HFF-Myc (cell line): ENCODE data around the gene TAS1R1.
A peak's percentile ranks its signal among the peaks of the same experiment; 100 is the strongest.

Experiments
- DNase-seq: peaks from one replicate; pipeline ENCODE4 v3.0.0-alpha.2; 2011; ENCODE audit warnings: low read depth; ENCODE audit errors: extremely low read depth
- H3K4me3 ChIP-seq: replicated peaks from 2 replicates; pipeline ENCODE4 v1.5.1; 2011; ENCODE audit warnings: low read depth, mild to moderate bottlenecking, control low read depth, low read length
- TF ChIP-seq, protein P1 (sequence below): IDR thresholded peaks from 2 replicates; pipeline ENCODE4 v1.5.1; 2012; ENCODE audit warnings: mild to moderate bottlenecking, low read depth, low read length, control low read depth; ENCODE audit errors: missing control alignments

The TAS1R1 gene

DNA sequence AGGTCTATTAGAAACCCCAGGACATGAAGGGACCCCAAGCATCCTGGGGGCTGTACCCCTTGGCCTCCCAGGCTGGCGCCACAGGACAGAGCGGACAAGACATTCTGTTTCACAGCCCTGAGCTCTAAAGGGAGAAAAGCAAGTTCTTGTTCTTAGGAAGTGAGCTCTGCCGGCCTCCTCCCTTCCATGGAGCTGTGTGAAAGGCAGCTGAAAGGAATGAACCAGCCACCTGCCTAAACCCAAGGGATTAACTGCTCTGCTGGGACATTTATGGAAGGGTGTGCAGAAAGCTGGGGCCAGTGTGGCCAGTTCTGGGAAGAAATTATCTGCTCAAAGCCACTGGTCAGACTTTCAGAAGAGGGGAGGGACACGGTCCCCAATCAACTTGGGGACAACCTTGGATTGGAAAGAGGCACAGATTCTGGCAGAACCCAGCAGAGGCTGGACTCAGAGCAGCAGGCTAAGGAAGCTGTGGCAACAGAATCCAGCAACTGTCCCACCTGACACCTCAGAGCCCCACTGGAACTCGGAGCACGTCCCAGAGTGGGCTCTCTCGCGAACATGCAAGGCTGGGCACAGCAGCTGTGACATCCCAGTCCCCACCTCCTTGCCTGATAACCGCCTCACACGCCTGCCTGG is 45.4 kb downstream of the TAS1R1 start:
- no peak for DNase-seq
- TF ChIP-seq, protein P1, sequence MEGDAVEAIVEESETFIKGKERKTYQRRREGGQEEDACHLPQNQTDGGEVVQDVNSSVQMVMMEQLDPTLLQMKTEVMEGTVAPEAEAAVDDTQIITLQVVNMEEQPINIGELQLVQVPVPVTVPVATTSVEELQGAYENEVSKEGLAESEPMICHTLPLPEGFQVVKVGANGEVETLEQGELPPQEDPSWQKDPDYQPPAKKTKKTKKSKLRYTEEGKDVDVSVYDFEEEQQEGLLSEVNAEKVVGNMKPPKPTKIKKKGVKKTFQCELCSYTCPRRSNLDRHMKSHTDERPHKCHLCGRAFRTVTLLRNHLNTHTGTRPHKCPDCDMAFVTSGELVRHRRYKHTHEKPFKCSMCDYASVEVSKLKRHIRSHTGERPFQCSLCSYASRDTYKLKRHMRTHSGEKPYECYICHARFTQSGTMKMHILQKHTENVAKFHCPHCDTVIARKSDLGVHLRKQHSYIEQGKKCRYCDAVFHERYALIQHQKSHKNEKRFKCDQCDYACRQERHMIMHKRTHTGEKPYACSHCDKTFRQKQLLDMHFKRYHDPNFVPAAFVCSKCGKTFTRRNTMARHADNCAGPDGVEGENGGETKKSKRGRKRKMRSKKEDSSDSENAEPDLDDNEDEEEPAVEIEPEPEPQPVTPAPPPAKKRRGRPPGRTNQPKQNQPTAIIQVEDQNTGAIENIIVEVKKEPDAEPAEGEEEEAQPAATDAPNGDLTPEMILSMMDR: no peak
- H3K4me3 ChIP-seq: peak overlapping the region; percentile 100

DNA sequence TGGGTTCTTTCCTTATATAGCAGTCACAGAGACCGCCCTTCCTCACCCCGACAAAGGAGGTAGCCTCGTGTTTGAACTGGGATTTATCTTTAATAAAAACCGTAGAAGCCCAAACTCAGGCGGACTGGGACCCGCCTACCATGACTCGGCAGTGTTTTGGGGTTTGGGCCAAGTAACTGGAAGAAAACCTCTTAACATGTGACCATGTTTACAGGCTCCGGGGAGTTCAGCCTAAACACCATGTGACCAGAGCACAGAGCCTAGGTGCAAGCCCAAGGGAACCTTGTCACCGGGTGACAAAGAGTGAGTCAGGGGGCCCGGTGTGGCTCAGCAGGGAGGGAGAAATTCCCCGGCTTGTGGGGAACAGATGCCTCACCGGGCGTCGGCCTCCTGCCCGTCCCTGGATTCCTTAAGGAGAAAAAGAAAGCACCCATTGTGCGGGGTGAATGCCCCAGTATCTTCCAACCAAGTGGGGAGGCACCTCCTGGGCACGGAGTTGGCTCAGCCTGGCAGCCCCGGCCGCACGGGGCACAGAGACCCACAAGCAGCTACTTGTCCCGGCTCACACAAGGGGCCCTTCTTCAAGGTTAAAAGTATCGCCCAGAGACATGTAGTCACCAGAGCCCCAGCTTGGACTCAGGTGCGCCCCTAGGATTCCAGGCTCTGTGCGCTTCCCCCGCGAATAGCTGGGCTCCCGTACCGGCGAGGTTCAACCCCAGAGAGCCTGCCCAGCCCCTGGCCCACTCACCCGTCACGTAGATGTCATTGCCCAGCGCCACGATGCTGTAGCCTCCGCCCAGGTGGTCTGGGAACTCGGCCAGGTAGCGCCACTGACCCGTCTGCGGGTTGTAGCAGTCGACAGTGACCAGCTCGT is 46.2 kb downstream of the TAS1R1 start:
- DNase-seq: peak; percentile 80
- TF ChIP-seq, protein P1: no peak
- H3K4me3 ChIP-seq: peak overlapping the region; percentile 100

DNA sequence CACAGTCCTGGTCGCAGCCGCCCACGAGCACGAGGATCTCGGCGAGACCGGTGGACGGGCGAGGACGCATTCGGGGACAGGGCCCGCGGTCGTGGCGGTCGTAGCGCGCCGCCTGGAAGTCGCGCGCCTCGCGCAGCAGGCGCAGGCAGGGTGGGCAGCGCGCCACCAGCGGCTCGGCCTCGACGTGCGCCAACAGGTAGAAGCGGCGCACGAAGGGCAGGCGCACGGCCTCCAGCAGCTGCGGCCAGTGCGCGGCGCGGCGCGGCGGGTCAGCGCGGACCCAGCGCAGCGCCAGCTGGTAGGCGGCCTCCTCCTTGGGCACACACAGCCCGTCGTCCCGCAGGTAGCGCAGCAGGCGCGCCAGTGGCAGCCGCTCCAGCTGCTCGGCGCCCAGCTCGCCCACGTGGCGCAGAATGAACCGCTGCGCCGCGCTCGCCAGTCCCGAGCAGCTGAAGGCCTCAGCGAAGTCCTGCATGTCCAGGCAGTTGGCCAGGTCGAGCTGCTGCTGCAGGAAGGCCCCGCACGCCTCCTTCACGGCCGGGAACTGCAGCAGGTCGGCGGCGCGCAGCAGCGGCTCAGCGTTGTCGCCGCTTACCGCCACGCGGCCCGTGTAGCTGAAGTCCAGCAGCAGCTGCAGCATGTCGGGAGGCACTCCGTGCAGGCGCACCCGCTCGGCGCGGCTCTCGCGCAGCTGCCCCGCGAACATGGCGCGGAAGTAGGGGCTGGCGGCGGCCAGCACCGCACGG is 47.0 kb downstream of the TAS1R1 start:
- TF ChIP-seq, protein P1: no peak
- H3K4me3 ChIP-seq: peak overlapping the region; percentile 100
- DNase-seq: no peak

DNA sequence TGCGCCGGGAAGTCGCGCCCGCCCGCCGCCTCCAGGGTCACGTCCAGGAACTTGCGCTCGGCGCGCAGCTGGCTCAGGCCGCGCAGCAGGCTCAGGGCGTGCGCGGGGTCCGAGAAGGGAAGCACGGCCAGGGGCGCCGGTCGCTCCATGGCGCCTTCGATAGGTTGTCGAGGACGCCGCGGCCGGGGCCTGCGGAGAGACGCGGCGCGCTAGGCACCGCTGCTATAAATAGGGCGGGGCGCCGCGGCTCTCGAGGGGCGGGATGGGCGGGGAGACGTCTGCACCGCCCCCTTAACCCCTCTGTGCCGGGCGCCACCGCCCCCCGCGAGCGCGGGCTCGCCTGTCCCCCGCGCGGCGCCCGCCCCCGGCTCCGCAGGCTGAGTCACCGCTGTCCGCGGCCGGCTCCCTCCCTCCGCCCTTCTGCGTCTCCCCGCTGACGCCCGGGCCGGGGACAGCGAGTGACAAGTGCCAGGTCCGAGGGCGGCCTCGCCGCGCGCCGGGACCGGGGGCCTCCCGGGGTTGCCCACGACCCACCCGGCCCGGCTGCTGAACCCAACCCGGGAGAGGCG is 47.6 kb downstream of the TAS1R1 start, which contains the start of gene KLHL21:
Gene KLHL21, minus strand, starts transcription at position 201 of the 569 bp plus-strand sequence. Its CDS starts 52 bp downstream, at position 149.
- DNase-seq: peak; percentile 26
- H3K4me3 ChIP-seq: peak within 1 kb of the TSS; percentile 100
- TF ChIP-seq, protein P1: no peak

DNA sequence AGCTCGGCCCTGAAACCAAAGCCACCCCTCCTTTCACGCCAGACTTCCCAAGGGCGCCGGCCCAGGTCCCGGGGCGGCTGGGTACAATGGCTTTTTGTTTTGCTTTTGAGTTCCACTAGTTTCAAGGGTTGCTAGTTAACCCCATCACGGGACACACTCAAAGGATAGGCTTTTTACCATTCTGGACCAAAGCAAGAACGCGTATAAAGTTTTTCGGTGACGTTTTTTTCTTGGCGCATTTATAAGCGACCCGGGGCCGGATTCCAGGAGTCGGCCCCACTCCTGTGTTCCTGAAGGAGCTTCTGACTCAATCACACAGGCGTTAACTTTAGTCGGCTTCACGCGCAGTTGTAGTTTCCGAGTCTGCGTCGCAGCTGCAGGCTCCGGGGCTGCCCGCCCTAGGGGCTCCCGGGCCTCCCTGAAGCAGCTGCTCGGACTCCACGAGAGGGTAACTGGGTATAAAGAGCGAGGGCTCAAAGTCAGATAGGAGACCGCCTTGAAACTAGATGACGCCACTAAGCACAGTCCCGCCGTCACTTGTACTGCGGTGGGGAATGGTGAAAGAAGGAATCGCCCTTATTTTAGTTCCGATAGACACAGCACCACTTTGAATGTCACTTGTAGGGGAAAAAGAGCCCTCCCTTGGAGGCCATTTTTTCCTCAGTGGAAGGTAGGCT is 48.3 kb downstream of the TAS1R1 start:
- peak; percentile 57 for DNase-seq
- TF ChIP-seq, protein P1: no peak
- peak overlapping the region; percentile 100 for H3K4me3 ChIP-seq
